Heart left ventricle (tissue), 16 donors: ENCODE results near the gene RNF13. TPM values are rescaled to one million over a fixed set of nuclear protein-coding genes. Genes with fewer than 3 reads are reported as not detected.
"Not testable (repeated sequence)": the region's sequence is repeated elsewhere in the genome, so short reads cannot be mapped to it uniquely, and the experiment has no call there.

Experiments
- ATAC-seq, 4 donors: fragments of 200-7000 bp; cut with Tn5 transposase; one replicate each; pipeline ENCODE4 v1.9.1; 2020 to 2022; ENCODE audit warnings: moderate library complexity in 4 of 4, mild to moderate bottlenecking in 3 of 4, moderate number of reproducible peaks in 1 of 4
- DNase-seq, 5 donors: peaks; one replicate each; pipeline ENCODE4 v3.0.0-alpha.2; 2020
- H3K27ac ChIP-seq, 12 donors: fragments of 200-600 bp; sonication (generic) in 4 of 12; one replicate each; pipeline versions ENCODE4 v1.5.0 to v1.8.0; 2016 to 2022; ENCODE audit warnings: mild to moderate bottlenecking in 2 of 12
- H3K27me3 ChIP-seq, 9 donors: fragments of 200-600 bp; sonication (generic) in 2 of 9; one replicate each; pipeline versions ENCODE4 v1.5.1 to v1.8.0; 2016 to 2022; ENCODE audit warnings: mild to moderate bottlenecking in 3 of 9
- H3K36me3 ChIP-seq, 9 donors: fragments of 200-600 bp; sonication (generic) in 2 of 9; one replicate each; pipeline versions ENCODE4 v1.5.0 to v1.8.0; 2018 to 2022; ENCODE audit warnings: mild to moderate bottlenecking in 2 of 9
- H3K4me1 ChIP-seq, 12 donors: fragments of 200-600 bp; sonication (generic) in 4 of 12; one replicate each; pipeline versions ENCODE4 v1.5.0 to v1.8.0; 2016 to 2022; ENCODE audit warnings: mild to moderate bottlenecking in 3 of 12
- H3K4me3 ChIP-seq, 12 donors: fragments of 200-600 bp; sonication (generic) in 4 of 12; one replicate each; pipeline versions ENCODE4 v1.5.0 to v1.8.0; 2017 to 2022; ENCODE audit warnings: mild to moderate bottlenecking in 9 of 12, moderate library complexity in 4 of 12
- H3K9me3 ChIP-seq, 12 donors: fragments of 200-600 bp; sonication (generic) in 4 of 12; one replicate each; pipeline versions ENCODE4 v1.5.0 to v1.8.0; 2016 to 2022; ENCODE audit warnings: mild to moderate bottlenecking in 1 of 12
- CTCF ChIP-seq, 12 donors: fragments of 200-600 bp; sonication (generic) in 4 of 12; IDR thresholded peaks; one replicate each; pipeline versions ENCODE4 v1.5.0 to v1.8.0; 2018 to 2022; ENCODE audit warnings: antibody characterized with exemption in 12 of 12, mild to moderate bottlenecking in 5 of 12
- POLR2A ChIP-seq, 2 donors: fragments of 450-650 bp; IDR thresholded peaks; one replicate each; pipeline ENCODE4 v1.6.1; 2017; ENCODE audit warnings: antibody characterized with exemption in 2 of 2, mild to moderate bottlenecking in 2 of 2, moderate library complexity in 2 of 2
- whole genome bisulfite sequencing, 4 donors: extraction: QIAGEN DNeasy Blood & Tissue Kit in 2 of 4; methylation state at CpG; one replicate each; pipeline versions ENCODE4 v1.1.5 to v1.1.7; 2013 to 2018; 5-methylcytosine and 5-hydroxymethylcytosine counted together
- intact Hi-C, 10 donors: fragments of 100-400 bp; cut with DNase I; formaldehyde crosslinking; loops; one replicate each; pipeline versions ENCODE4 v1.11.1 to v1.14.2; 2022
- polyA plus RNA-seq, 2 donors: library from polyadenylated mRNA; stranded (reverse); fragments of 200-250 nt; gene quantifications; one replicate each; pipeline ENCODE4 v1.2.3, GENCODE V29; 2013
- total RNA-seq, 9 donors: library from RNA; depleted of rRNA in 2 of 9; stranded (reverse); fragments of >200 nt in 2 of 9; fragmentation: NEBNext Ultra II Directional in 3 of 9; extraction: Animal tissue kit (Norgen Biotek cat#: 25700) in 3 of 9; gene quantifications; one replicate each; pipeline versions ENCODE4 v1.1.0 to v1.2.4, GENCODE V29; 2016 to 2023
- donor health status: ischemic (EF 13 %, LVEDD 7.1; RV severe dilation, severe dysfunction).
- donor health status: healthy with polysubstance abuse.
- donor health status: DM: no; HTN: yes; CAD: no.
- donor health status: DM: no; HTN: no; CAD: no.
- donor health status: ischemic (EF 25% LVEDD 6.9; RV normal size, moderate dysfunction).
- donor health status: ischemic (EF 25% LVEDD 5.7; RV mildly dilated, moderate dysfunction).
- donor health status: healthy.
- donor health status: DM: yes; HTN: yes; CAD: no.
- donor health status: ischemic (EF 35%, LVEDD 5.7; RV mildly dilated, moderate dysfunction).
- donor health status: nonischemic (EF 11% LVEDD 7.7; RV severe dilation, severe dysfunction).
- donor health status: DM: yes; HTN: yes; CAD: no.
- donor health status: PGD.
- donor health status: ischemic (EF 29% LVEDD 5.4; RV normal size, mild dysfunction).
- donor health status: nonischemic (EF 23%, LVEDD 6.1; RV moderate dilation, normal function).

Gene RNF13
- total and polyA plus RNA-seq, 11 donors: 21.4 to 77.6 (median 55.1) TPM

GRCh38 chr3:149934524-149934923 lies 121.5 kb downstream of the RNF13 start:
- H3K27ac ChIP-seq: no peak overlapping the region
- no peak for TF ChIP-seq POLR2A (IDR thresholded peaks at IDR 0.05)
- no peak for TF ChIP-seq CTCF (IDR thresholded peaks at IDR 0.05)
- no peaks in the 10 kb centered on the region for H3K27me3 ChIP-seq
- no peaks in the 10 kb centered on the region for H3K9me3 ChIP-seq
- peaks cover 0 to 20% (median 8%) of the 10 kb centered on the region in 12 donors for H3K4me1 ChIP-seq
- ATAC-seq: peak in 3 of 4 donors; percentile 67 to 89 (median 87)
- peak in 2 of 5 donors; percentile 30 to 49 for DNase-seq
- H3K36me3 ChIP-seq: peaks cover 0 to 6% (median 0%) of the 10 kb centered on the region in 9 donors
- no peak overlapping the region for H3K4me3 ChIP-seq
- intact Hi-C loops: loop anchor here in 5 of 10 donors (10.0 kb wide), 2 partner anchors 250 to 560 kb away; no protein-coding TSS in a partner anchor

GRCh38 chr3:149936812-149937230 lies 123.8 kb downstream of the RNF13 start:
- H3K9me3 ChIP-seq: no peaks in the 10 kb centered on the region
- peak; percentile 51 to 82 (median 70) for TF ChIP-seq CTCF (IDR thresholded peaks at IDR 0.05)
- no peak for TF ChIP-seq POLR2A (IDR thresholded peaks at IDR 0.05)

GRCh38 chr3:149938392-149939055 lies 125.5 kb downstream of the RNF13 start:
- WGBS, 4 donors: 89 to 93% (median 92%) methylated on average over 3 of the region's 3 CpGs

More at GRCh38 chr3:149936812-149937230, 123.8 kb downstream of the RNF13 start:
- H3K27me3 ChIP-seq: no peaks in the 10 kb centered on the region
- no peak overlapping the region for H3K27ac ChIP-seq
- WGBS, 4 donors: 21 to 32% (median 27%) methylated on average over 7 of the region's 7 CpGs
- H3K4me3 ChIP-seq: peak overlapping the region in 1 of 12 donors; percentile 35
- peaks cover 0 to 26% (median 10%) of the 10 kb centered on the region in 12 donors for H3K4me1 ChIP-seq
- peak; percentile 32 to 81 (median 74) for ATAC-seq
- DNase-seq: peak; percentile 32 to 58 (median 43)
- intact Hi-C loops: loop anchor here in 5 of 10 donors (2.0 to 10.0 kb wide), 3 partner anchors 248 to 558 kb away; no protein-coding TSS in a partner anchor
- H3K36me3 ChIP-seq: peaks cover 0 to 8% (median 0%) of the 10 kb centered on the region in 9 donors

GRCh38 chr3:149941186-149941585 lies 128.2 kb downstream of the RNF13 start:
- 90 to 97% (median 94%) methylated on average over 2 of the region's 2 CpGs for WGBS, 4 donors
- H3K4me3 ChIP-seq: no peak overlapping the region
- intact Hi-C loops: no loop called here
- DNase-seq (no peak), ATAC-seq (no peak)
- no peaks in the 10 kb centered on the region for H3K27me3 ChIP-seq
- H3K27ac ChIP-seq: no peak overlapping the region
- peaks cover 0 to 8% (median 0%) of the 10 kb centered on the region in 9 donors for H3K36me3 ChIP-seq
- H3K4me1 ChIP-seq: peaks cover 0 to 22% (median 7%) of the 10 kb centered on the region in 12 donors
- TF ChIP-seq CTCF (IDR thresholded peaks at IDR 0.05) (no peak), POLR2A (IDR thresholded peaks at IDR 0.05) (no peak)
- H3K9me3 ChIP-seq: peaks cover 0 to 8% (median 0%) of the 10 kb centered on the region in 12 donors

More at GRCh38 chr3:149938392-149939055, 125.5 kb downstream of the RNF13 start:
- H3K4me3 ChIP-seq, H3K27me3 ChIP-seq, H3K9me3 ChIP-seq, H3K36me3 ChIP-seq, ATAC-seq, H3K27ac ChIP-seq, DNase-seq: not testable (repeated sequence)
- peaks cover 0 to 26% (median 10%) of the 10 kb centered on the region in 12 donors for H3K4me1 ChIP-seq
- intact Hi-C loops: loop anchor here in 5 of 10 donors (10.0 kb wide), 2 partner anchors 246 to 556 kb away; no protein-coding TSS in a partner anchor
